Stimulated activated CD8-positive, alpha-beta memory T cell treated with anti-CD3 and anti-CD28 coated beads, Interleukin-2, amount 100 ng/mL, for 48 hours (primary cell): Measurements from ENCODE around the gene MAPK9.

ENCODE experiments used
- DNase-seq, 2 donors: peaks; one replicate each; pipeline ENCODE4 v3.0.0-alpha.2; 2020; ENCODE audit warnings: low read depth in 2 of 2

MAPK9 gene

GRCh38 chr5:180291943-180292831 lies at the start of gene MAPK9:
MAPK9 (minus strand) TSS chr5:180292083; CDS start chr5:180280561, 11,522 bp downstream.
- DNase-seq: peak; percentile 72 to 82

DNA sequence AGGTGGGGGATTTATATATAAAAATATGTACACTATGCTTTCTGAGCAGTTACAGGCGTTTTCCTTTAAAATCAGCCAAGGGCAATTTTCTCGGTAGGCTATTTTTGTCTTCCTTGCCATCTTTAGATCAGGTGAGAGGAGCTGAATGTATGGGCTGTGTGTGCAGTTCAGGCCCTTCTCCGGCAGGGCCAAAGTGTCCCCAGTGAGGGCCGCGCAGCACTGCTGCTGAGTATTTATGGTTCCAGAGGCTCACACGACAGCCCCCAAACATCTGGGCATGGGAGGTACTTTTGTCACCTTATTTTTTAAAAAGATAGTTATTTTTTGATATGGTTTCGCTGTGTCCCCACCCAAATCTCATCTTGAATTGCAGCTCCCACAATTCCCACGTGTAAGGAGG lies 49.7 kb upstream of the MAPK9 start:
- no peak for DNase-seq

- DNase-seq: no peak
These were observed 49.0 kb upstream of the MAPK9 start for GRCh38 chr5:180340856-180341255.

DNA sequence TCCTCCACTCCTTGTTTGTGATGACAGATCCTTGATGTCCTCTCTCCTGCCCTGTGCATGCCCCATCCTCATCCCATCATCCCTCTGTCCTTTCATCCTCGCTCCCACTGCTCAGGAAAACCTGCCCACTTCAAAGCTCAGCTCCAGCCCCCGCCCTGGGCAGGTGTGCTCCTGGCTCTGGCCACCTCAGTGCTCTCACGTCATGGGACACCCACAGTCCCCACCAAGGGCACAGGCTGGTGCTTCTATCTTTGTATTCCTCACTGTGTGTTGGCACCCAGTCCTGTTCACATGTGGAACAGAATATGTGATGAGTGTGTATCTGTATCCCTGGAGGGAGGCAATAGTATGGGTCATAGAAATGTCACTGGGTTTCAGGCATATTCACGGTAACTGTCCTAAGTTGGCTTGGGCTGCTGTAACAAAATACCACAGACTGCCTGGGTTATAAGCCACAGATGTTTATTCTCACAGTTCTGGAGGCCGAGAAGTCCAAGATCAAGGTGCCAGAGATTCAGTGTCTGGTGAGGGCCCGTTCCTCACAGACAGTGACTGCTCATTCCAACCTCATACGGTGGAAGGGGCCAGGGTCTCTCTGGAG lies 47.8 kb upstream of the MAPK9 start:
- no peak for DNase-seq

GRCh38 chr5:180338001-180338707 lies 46.3 kb upstream of the MAPK9 start:
- DNase-seq: no peak

- DNase-seq: no peak
These were observed 44.5 kb upstream of the MAPK9 start for GRCh38 chr5:180336234-180337020.

DNA sequence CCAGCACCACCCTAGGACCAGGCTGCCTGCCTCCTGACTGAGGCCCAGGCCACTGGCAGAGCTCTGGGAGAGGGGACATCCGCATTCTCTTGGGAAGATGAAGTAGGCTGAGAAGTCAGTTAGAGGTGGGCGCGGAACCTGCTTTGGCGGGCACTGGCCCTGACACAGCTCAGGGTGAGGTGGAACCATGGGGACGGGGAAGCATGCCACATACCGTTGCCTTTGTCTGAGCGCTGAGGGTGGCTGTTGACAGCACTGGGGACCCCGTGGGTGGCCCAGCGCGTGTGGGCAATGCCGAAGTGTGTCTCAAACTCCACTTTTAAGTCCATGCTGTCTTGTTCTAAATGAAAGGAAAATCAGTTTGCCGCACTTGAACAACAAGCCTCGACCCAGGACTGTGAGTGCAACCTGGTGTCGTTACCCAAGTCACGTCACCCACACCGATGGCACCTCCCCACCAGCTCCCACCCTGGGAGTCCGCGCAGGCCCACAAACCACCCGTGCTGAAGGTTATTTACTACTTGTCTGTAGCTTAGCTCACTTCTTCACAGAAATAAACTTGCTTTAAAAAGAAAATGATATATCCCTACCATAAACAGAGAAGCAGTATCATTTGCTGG lies 43.8 kb upstream of the MAPK9 start:
- DNase-seq: no peak

GRCh38 chr5:180334751-180335613 lies 43.1 kb upstream of the MAPK9 start:
- DNase-seq: no peak

DNA sequence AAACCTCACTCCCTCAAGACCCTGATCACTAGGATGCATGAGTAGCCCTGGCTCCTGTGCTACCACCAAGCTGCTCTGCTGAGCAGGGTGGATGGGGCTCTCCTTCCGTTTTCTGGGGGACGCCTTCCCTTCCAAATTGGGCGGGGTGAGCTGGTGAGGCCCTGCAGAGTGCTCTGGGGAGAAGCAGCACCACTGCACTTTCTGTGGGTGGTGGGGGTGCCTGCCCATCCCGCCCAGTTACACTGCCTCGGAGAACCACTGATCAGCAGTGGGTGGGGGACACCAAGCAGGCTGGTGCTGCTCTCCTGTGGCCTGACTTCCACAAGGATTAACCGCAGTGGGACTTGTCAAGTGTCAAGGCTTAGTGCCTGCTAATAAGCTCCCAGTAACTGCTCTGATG lies 42.3 kb upstream of the MAPK9 start:
- no peak for DNase-seq

GRCh38 chr5:180333661-180334060 lies 41.8 kb upstream of the MAPK9 start:
- no peak for DNase-seq

DNA sequence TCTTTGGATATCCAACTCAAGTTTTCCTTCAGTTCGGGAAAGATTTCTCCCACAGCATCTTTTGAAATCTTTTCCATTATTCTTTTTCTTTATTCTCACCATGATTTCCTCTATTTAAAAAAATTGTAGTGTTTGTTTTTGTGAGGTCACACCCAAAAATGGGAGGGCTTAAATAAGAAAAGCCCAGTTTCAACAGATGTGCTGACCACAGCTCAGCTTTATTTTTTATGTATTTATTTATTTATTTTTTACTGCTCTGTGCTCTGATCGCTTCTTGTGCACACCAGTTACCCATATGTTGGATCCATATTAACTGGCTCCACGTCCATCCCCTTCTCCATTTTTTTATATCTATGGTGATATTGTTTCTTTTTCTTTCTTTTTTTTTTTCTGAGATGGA lies 41.0 kb upstream of the MAPK9 start:
- DNase-seq: no peak

- no peak for DNase-seq
These were observed 40.2 kb upstream of the MAPK9 start for GRCh38 chr5:180332051-180332517.

DNA sequence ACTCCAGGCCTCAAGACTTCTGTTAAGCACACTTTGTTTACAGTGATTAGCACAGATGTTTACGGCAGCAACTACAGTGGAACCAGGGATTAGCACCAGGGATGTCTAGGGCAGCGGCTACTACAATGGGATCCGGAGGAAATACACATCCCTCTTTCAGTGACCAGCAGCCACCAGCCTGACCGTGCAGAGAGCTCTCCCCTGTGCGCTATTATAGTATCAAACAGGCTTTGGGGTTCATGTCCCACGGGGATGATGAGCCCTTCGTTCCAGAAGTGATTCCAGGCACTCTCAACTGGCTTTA lies 39.7 kb upstream of the MAPK9 start:
- no peak for DNase-seq

GRCh38 chr5:180330810-180331646 lies 39.1 kb upstream of the MAPK9 start:
- DNase-seq: no peak

GRCh38 chr5:180330270-180330648 lies 38.4 kb upstream of the MAPK9 start:
- DNase-seq: no peak

- no peak for DNase-seq
These were observed 37.9 kb upstream of the MAPK9 start for GRCh38 chr5:180329606-180330269.

GRCh38 chr5:180329138-180329435 lies 37.2 kb upstream of the MAPK9 start:
- DNase-seq: no peak

DNA sequence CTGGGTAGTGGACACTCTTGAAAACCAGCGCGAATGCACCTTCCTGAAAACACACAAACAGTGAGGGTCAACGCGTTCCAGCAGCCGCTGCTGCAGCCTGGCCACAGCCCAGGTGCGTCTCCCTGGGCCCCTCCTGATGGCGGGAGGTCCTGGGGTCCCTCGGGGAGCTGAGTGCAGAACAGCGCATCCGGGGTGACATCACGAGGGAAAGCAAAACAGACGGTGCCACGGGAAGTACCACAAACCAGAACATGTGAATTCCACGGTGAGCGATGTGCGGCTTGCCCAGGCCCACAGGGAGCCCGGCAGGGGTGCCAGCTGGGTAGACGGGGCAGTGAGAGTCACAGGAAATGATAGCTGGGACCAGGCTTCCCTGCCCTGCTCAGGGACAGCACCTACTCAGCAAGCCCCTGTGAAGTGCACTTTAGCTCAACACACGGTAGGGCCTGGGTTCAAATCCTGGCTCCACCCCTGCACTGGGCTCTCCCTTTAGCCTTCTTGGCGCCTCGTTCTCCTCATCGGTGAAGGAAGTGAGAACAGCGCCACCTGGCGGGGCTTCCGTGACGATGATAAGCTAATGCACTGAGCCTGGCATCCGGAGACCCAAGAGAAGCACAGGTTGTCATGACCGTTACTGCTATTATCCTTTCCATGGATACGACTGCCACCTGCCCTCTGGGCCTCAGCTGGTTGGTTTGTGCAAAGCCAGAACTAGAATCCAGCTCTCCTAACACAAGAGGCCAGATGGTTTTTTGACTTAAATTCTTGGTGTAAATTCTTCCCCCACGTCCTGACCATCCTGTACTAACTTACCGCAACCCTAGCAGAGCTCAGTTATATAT lies 36.6 kb upstream of the MAPK9 start:
- peak; percentile 71 to 79 for DNase-seq
